ENCODE results near the gene BLM. TPM values are rescaled to one million over a fixed set of nuclear protein-coding genes. Genes with fewer than 3 reads are reported as not detected.

BLM gene
- total and polyA plus RNA-seq, 2 of the 4 experiments (the other 2 are of a cell fraction): 2.5 to 6.5 TPM

DNA sequence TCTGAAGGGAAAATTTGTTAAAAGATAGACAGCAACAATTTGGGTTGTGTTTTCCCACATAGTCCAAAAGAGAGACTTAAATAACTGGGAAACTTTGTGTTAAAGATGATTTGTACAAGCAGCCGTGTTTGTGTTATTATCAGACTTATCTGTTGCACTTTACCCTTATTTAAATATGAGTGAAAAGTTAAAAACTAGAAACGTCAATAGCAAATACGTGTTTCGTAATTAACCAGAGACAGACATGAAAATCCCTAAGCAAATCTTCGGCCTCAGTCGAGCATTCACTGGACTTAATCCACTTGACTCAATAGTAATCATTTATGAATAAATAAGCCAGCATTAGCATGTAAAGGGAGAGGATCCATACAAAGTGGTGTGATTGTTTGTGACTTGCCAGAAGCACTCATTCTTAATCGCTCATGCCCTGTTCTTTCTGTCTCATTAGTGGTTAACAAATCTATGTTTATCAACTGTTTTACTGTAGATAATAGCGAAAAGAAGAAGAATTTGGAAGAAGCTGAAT, 34.2 kb downstream of the BLM start:
- H4K91ac ChIP-seq (ENCODE audit: insufficient read depth, low read depth, low read length): no peak overlapping the region
- H2BK120ac ChIP-seq (ENCODE audit: low read depth, low read length): no peak overlapping the region
- no peaks in the 10 kb centered on the region for H3K27me3 ChIP-seq (ENCODE audit: control insufficient read depth, insufficient read depth, low read length)
- no peak overlapping the region for H3K27ac ChIP-seq (ENCODE audit: insufficient read depth, low read length)
- no TSS peak for BruUV-seq (replicated peaks)
- no peak overlapping the region for H2AFZ ChIP-seq (replicated peaks; ENCODE audit: low read length, poor library complexity)
- ChIA-PET CTCF (no interaction called here), POLR2A (ENCODE audit: unreplicated experiment) (no interaction called here)
- H3K9me1 ChIP-seq (ENCODE audit: insufficient read depth, low read length): no peaks in the 10 kb centered on the region; the same call in 1 of the 2 replicates
- no peaks in the 10 kb centered on the region; a peak in 1 of 4 replicates for H3K79me1 ChIP-seq (ENCODE audit: low read depth in 1 of 2, low read length in 2 of 2)
- H3K9ac ChIP-seq (ENCODE audit: low read depth, low read length): no peak overlapping the region
- in situ Hi-C loops (cut with MboI; ENCODE audit: low sequenced_read_pairs): no loop called here
- H2BK5ac ChIP-seq (ENCODE audit: low read depth, low read length, poor library complexity, severe bottlenecking): no peak overlapping the region
- H3K18ac ChIP-seq (ENCODE audit: low read depth, low read length): no peak overlapping the region
- no peak overlapping the region for H4K5ac ChIP-seq (ENCODE audit: low read depth, low read length)
- H4K8ac ChIP-seq (ENCODE audit: low read depth in 2 of 2, low read length in 2 of 2): no peak overlapping the region
- no peak overlapping the region for H3K56ac ChIP-seq (ENCODE audit: extremely low read depth, insufficient read depth, low read length)
- H3K4me2 ChIP-seq (ENCODE audit: low read depth, low read length): no peak overlapping the region
- no peak for DNase-seq
- no peak overlapping the region for H2AK5ac ChIP-seq (ENCODE audit: low read depth, low read length)
- H3K4me1 ChIP-seq (ENCODE audit: control insufficient read depth, insufficient read depth, low read length): no peaks in the 10 kb centered on the region
- TF ChIP-seq CTCF (conservative IDR thresholded peaks at IDR 0.05; ENCODE audit: low read depth, low read length): no peak
- no peak for TF ChIP-seq BHLHE40 (IDR thresholded peaks at IDR 0.05; ENCODE audit: low read depth, low read length)
- no peak for TF ChIP-seq POLR2A (IDR thresholded peaks at IDR 0.05; ENCODE audit: low read depth, low read length)
- no peak for TF ChIP-seq RFX5 (IDR thresholded peaks at IDR 0.05; ENCODE audit: low read depth, low read length)
- no peak for TF ChIP-seq CHD1 (IDR thresholded peaks at IDR 0.05; ENCODE audit: low read depth, low read length)
- TF ChIP-seq FOS (IDR thresholded peaks at IDR 0.05; ENCODE audit: low read depth, low read length): no peak
- no peak for TF ChIP-seq USF2 (IDR thresholded peaks at IDR 0.05; ENCODE audit: low read depth, low read length)
- no peak for TF ChIP-seq MAZ (IDR thresholded peaks at IDR 0.05; ENCODE audit: borderline replicate concordance, low read depth, low read length)
- TF ChIP-seq MXI1 (IDR thresholded peaks at IDR 0.05; ENCODE audit: borderline replicate concordance, low read depth, low read length): no peak
- no peak for TF ChIP-seq NFE2L2 (IDR thresholded peaks at IDR 0.05; ENCODE audit: low read depth, low read length)
- TF ChIP-seq MAFK (IDR thresholded peaks at IDR 0.05; ENCODE audit: low read depth, low read length): no peak
- no peak overlapping the region for H3K4ac ChIP-seq (ENCODE audit: low read depth, low read length)
- intact Hi-C loops (cut with micrococcal nuclease): no loop called here
- H3K4me3 ChIP-seq (ENCODE audit: insufficient read depth, low read depth, low read length): no peak overlapping the region
- H2AK9ac ChIP-seq (replicated peaks; ENCODE audit: low read depth, low read length, poor library complexity): no peak overlapping the region
- no peaks in the 10 kb centered on the region for H4K20me1 ChIP-seq (ENCODE audit: insufficient read depth, low read length)
- no peak for ATAC-seq (ENCODE audit: low read depth)
- H2BK20ac ChIP-seq (ENCODE audit: low read depth, low read length): no peak overlapping the region
- H3K36me3 ChIP-seq (ENCODE audit: control insufficient read depth, insufficient read depth, low read length): no peaks in the 10 kb centered on the region
- no peak overlapping the region for H3K23ac ChIP-seq (ENCODE audit: low read depth, low read length)
- WGBS, 2 experiments (ENCODE audit: extremely low coverage in 2 of 2, insufficient read length in 1 of 2): no CpG with 5 or more reads among the region's 8 CpGs
- no peaks in the 10 kb centered on the region for H3K9me3 ChIP-seq (ENCODE audit: control insufficient read depth, insufficient read depth, low read length)
- H2BK15ac ChIP-seq (ENCODE audit: low read depth, low read length): no peak overlapping the region
- dilution Hi-C loops (cut with HindIII; ENCODE audit: low sequenced_read_pairs, unreplicated experiment): no loop called here
- no peak overlapping the region for H3K14ac ChIP-seq (replicated peaks; ENCODE audit: low read depth, low read length)
